GM12875 (cell line): Measurements from ENCODE around the gene MYO5A.

ENCODE experiments used
- H3K4me3 ChIP-seq: one replicate; pipeline ENCODE4 v1.5.1; 2011; ENCODE audit warnings: low read depth, low read length, control low read depth
- TF ChIP-seq, protein P1 (sequence below): IDR thresholded peaks from 2 replicates; pipeline ENCODE4 v1.5.1; 2011; ENCODE audit warnings: low read depth, mild to moderate bottlenecking, control low read depth, inconsistent platforms, low read length, moderate library complexity, borderline replicate concordance; ENCODE audit not compliant: insufficient read depth

The MYO5A gene

DNA sequence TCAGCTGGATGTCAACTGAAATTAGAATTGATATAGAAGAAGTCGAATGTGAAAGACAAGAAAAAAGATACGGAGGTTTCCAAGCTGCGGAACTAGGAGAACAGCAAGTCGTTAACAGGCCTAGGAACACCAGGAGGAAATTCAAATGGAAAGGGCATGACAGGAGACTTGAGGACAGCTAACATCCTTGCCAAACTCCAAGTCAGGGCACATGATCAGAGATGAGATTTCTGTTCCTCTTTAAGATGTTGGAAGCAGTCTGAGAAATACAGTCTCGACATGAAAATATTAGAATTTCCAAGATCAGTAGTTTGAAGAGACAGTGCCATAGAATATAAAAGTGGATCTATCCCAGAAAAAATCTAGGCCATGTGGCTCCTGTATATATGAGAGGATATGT is 5.0 kb downstream of the MYO5A start:
- no peak overlapping the region for H3K4me3 ChIP-seq
- TF ChIP-seq, protein P1, sequence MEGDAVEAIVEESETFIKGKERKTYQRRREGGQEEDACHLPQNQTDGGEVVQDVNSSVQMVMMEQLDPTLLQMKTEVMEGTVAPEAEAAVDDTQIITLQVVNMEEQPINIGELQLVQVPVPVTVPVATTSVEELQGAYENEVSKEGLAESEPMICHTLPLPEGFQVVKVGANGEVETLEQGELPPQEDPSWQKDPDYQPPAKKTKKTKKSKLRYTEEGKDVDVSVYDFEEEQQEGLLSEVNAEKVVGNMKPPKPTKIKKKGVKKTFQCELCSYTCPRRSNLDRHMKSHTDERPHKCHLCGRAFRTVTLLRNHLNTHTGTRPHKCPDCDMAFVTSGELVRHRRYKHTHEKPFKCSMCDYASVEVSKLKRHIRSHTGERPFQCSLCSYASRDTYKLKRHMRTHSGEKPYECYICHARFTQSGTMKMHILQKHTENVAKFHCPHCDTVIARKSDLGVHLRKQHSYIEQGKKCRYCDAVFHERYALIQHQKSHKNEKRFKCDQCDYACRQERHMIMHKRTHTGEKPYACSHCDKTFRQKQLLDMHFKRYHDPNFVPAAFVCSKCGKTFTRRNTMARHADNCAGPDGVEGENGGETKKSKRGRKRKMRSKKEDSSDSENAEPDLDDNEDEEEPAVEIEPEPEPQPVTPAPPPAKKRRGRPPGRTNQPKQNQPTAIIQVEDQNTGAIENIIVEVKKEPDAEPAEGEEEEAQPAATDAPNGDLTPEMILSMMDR: no peak

GRCh38 chr15:52523192-52523591 is 5.5 kb downstream of the MYO5A start:
- TF ChIP-seq, protein P1: no peak
- no peak overlapping the region for H3K4me3 ChIP-seq

GRCh38 chr15:52521682-52522081 is 7.0 kb downstream of the MYO5A start:
- H3K4me3 ChIP-seq: no peak overlapping the region
- TF ChIP-seq, protein P1: no peak

DNA sequence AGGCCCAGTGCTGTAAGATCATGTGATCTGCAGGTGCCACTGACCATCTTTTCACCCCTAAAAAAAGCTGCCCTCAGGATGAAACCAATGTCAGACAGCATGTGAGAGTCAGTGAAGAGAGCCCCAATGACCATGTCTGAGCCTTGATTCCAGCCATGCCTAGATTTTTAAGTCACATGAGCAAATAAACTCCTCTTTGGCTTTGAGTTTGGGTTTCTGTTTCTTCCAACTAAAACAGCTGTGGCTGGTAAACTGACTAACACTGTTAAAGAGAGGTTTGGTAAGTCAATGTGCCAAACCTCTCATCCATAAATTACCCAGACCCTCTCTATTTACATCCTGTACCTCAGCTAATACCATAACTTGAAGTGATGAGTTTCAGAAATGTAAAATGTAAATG is 8.3 kb downstream of the MYO5A start:
- H3K4me3 ChIP-seq: no peak overlapping the region
- TF ChIP-seq, protein P1: no peak

GRCh38 chr15:52518487-52519371 is 10.0 kb downstream of the MYO5A start:
- TF ChIP-seq, protein P1: no peak

DNA sequence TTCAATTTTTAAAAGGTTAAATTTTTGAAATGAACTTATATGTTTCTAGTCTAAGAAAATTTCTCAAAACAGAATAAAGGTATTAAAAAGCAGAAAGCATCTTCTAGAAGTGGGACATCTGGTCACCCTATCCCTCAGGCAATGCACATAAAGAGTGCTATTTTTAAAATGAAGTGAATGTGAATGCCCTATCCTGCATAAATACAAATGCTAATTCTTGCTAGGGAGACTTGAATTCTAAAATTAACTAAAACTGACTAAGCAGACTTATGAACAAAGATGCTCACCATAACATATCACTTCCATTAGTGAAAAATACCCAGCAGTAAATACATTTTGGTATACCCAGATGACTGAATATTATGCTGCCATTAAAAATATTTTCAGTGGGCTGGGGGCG is 11.7 kb downstream of the MYO5A start:
- H3K4me3 ChIP-seq: no peak overlapping the region
- TF ChIP-seq, protein P1: no peak

More at GRCh38 chr15:52518487-52519371, 10.0 kb downstream of the MYO5A start:
- H3K4me3 ChIP-seq: no peak overlapping the region

GRCh38 chr15:52515343-52515742 is 13.3 kb downstream of the MYO5A start:
- TF ChIP-seq, protein P1: no peak
- H3K4me3 ChIP-seq: no peak overlapping the region
